Transverse colon (tissue), 3 donors: ENCODE measurements around the gene RAG2.

Experiments used
- POLR2A ChIP-seq: fragments of 450-650 bp; IDR thresholded peaks from one replicate; pipeline ENCODE4 v1.6.1; 2016; ENCODE audit warnings: antibody characterized with exemption, mild to moderate bottlenecking, moderate library complexity
- TF ChIP-seq, protein P1 (sequence below), 5 experiments: fragments of 200-600 bp in 3 of 5; fragments of 450-650 bp in 2 of 5; sonication (generic) in 3 of 5; IDR thresholded peaks; 1 replicate in 2 of 5; 2 replicates in 3 of 5; pipeline ENCODE4 v1.5.1; 2016 to 2017; ENCODE audit warnings: antibody characterized with exemption in 5 of 5, inconsistent platforms in 3 of 5, mild to moderate bottlenecking in 2 of 5, moderate library complexity in 1 of 5

DNA sequence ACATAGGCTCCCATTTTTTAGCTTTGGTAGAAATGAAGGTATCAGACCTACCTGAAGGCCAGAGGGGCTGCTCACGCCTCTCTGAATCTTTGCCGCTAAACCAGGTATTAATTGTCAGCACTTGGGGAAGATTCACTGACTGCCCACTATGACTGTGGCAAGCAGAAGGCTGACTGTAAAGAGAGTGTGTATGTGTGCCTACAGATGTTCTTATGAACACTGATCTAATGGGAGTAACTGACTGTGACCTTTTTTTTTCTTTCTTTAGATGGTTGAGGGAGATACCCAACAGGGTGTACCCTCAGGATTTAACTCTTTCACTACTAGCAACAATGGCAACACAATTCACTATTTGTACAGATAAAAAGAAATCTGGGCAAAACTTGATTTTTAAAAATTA is at the start of gene RAG2:
- TF ChIP-seq, protein P1, sequence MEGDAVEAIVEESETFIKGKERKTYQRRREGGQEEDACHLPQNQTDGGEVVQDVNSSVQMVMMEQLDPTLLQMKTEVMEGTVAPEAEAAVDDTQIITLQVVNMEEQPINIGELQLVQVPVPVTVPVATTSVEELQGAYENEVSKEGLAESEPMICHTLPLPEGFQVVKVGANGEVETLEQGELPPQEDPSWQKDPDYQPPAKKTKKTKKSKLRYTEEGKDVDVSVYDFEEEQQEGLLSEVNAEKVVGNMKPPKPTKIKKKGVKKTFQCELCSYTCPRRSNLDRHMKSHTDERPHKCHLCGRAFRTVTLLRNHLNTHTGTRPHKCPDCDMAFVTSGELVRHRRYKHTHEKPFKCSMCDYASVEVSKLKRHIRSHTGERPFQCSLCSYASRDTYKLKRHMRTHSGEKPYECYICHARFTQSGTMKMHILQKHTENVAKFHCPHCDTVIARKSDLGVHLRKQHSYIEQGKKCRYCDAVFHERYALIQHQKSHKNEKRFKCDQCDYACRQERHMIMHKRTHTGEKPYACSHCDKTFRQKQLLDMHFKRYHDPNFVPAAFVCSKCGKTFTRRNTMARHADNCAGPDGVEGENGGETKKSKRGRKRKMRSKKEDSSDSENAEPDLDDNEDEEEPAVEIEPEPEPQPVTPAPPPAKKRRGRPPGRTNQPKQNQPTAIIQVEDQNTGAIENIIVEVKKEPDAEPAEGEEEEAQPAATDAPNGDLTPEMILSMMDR (IDR thresholded peaks at IDR 0.05): no peak
- TF ChIP-seq POLR2A: no peak
